Suprapubic skin (tissue), 4 donors: Measurements from ENCODE around the gene PDCD6IP. TPM values are rescaled to one million over a fixed set of nuclear protein-coding genes. Genes with fewer than 3 reads are reported as not detected.

Experiments
- DNase-seq, 2 donors: peaks; one replicate each; pipeline ENCODE4 v3.0.0-alpha.2; 2019; ENCODE audit warnings: low spot score in 2 of 2
- H3K27ac ChIP-seq: fragments of 200-600 bp; sonication (generic); one replicate; pipeline ENCODE4 v1.5.1; 2019
- H3K27me3 ChIP-seq: fragments of 200-600 bp; sonication (generic); one replicate; pipeline ENCODE4 v1.5.1; 2019
- H3K36me3 ChIP-seq: fragments of 200-600 bp; sonication (generic); one replicate; pipeline ENCODE4 v1.5.1; 2019
- H3K4me1 ChIP-seq: fragments of 200-600 bp; sonication (generic); one replicate; pipeline ENCODE4 v1.5.1; 2019
- H3K4me3 ChIP-seq: fragments of 200-600 bp; sonication (generic); one replicate; pipeline ENCODE4 v1.5.1; 2019; ENCODE audit warnings: mild to moderate bottlenecking
- H3K9me3 ChIP-seq: fragments of 200-600 bp; sonication (generic); one replicate; pipeline ENCODE4 v1.5.1; 2019
- CTCF ChIP-seq, 2 donors: fragments of 200-600 bp in 1 of 2; fragments of 450-650 bp in 1 of 2; sonication (generic) in 1 of 2; IDR thresholded peaks; one replicate each; pipeline ENCODE4 v1.5.1; 2016 to 2019; ENCODE audit warnings: antibody characterized with exemption in 2 of 2, mild to moderate bottlenecking in 1 of 2, moderate library complexity in 1 of 2
- EP300 ChIP-seq: sonication (generic); formaldehyde crosslinking; IDR thresholded peaks from one replicate; pipeline ENCODE4 v1.6.1; 2017; ENCODE audit warnings: antibody characterized with exemption
- POLR2A ChIP-seq, 2 donors: fragments of 450-650 bp; IDR thresholded peaks; one replicate each; pipeline ENCODE4 v1.6.1; 2017; ENCODE audit warnings: antibody characterized with exemption in 2 of 2, mild to moderate bottlenecking in 2 of 2, moderate library complexity in 2 of 2
- POLR2AphosphoS5 ChIP-seq, 3 donors: sonication (generic); formaldehyde crosslinking; IDR thresholded peaks; one replicate each; pipeline ENCODE4 v1.6.1; 2017; ENCODE audit warnings: antibody characterized with exemption in 3 of 3
- WGBS: methylation state at CpG from one replicate; pipeline ENCODE4 v1.1.5; 2018; 5-methylcytosine and 5-hydroxymethylcytosine counted together
- total RNA-seq, 4 donors: library from RNA; depleted of rRNA; stranded (reverse); fragments of >200 nt; gene quantifications; one replicate each; pipeline ENCODE4 v1.1.0, GENCODE V29; 2016

PDCD6IP gene
- total RNA-seq, 4 donors from 2014 or later: 117 to 174 (median 135) TPM

DNA sequence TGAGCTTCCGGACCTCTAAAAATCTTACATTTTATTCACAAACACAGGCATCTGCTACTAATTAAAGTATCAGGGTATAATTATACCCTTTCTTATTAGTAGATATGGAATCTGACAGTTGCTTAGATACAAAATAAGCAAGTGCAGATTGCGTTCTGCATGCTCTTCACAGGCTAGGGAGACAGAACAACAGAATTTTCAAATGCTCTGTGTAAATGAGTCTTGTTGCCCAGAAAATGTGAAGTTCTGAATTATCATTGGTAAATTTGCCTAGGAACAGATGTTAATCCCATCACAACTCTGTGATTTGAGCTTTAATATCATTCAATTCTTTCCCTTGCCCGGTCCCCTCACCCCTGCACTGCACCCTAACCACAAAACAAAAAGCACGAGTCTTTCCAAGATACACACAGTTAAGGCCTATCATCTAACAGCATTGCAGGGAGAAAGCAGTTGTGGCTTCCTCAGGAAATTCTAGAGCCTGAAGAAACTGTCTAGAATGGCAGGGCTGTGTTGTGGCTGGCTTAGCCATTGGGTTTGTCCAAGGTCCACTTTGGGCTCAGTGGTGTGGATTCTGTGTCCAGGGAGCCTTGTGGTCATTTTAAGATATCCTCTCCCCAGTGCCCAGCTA, 119.8 kb downstream of the PDCD6IP start:
- no peak overlapping the region for H3K27ac ChIP-seq
- TF ChIP-seq POLR2AphosphoS5 (IDR thresholded peaks at IDR 0.05): no peak
- TF ChIP-seq EP300: no peak
- TF ChIP-seq POLR2A (IDR thresholded peaks at IDR 0.05): no peak
- TF ChIP-seq CTCF (IDR thresholded peaks at IDR 0.05): no peak
- H3K27me3 ChIP-seq: no peaks in the 10 kb centered on the region
- no peak for DNase-seq
- H3K9me3 ChIP-seq: no peaks in the 10 kb centered on the region
- no peaks in the 10 kb centered on the region for H3K4me1 ChIP-seq
- no peaks in the 10 kb centered on the region for H3K36me3 ChIP-seq
- 66% methylated on average over 4 of the region's 4 CpGs for WGBS
- no peak overlapping the region for H3K4me3 ChIP-seq

Other genes with a start within 250 kb of the PDCD6IP start
- gene CLASP2, start 80.4 kb upstream of the PDCD6IP start, total RNA-seq: 100 to 1,000 TPM in 1 of 4 donors, 10 to 100 TPM in 3; 44.8 to 140 (median 59.7) TPM